Measurements from ENCODE around the gene PHKG2.

- TF ChIP-seq CTCF (conservative IDR thresholded peaks at IDR 0.05) (no peak), ZFX (IDR thresholded peaks at IDR 0.05) (no peak)
Measured at GRCh38 chr16:30746638-30747175, 1.5 kb upstream of the PHKG2 start.
